GM12864 (cell line): ENCODE data around the gene GRM7.

Experiments
- DNase-seq: peaks from one replicate; pipeline ENCODE4 v3.0.0-alpha.2; 2011; ENCODE audit warnings: low read depth
- H3K4me3 ChIP-seq: 2 replicates; pipeline ENCODE4 v1.5.1; 2011; ENCODE audit warnings: mild to moderate bottlenecking, low read depth, low read length, control low read depth
- CTCF ChIP-seq: IDR thresholded peaks from 2 replicates; pipeline ENCODE4 v1.5.1; 2011; ENCODE audit warnings: low read depth, mild to moderate bottlenecking, moderate library complexity, low read length, control low read depth, inconsistent platforms; ENCODE audit errors: missing control alignments

Gene GRM7

DNA sequence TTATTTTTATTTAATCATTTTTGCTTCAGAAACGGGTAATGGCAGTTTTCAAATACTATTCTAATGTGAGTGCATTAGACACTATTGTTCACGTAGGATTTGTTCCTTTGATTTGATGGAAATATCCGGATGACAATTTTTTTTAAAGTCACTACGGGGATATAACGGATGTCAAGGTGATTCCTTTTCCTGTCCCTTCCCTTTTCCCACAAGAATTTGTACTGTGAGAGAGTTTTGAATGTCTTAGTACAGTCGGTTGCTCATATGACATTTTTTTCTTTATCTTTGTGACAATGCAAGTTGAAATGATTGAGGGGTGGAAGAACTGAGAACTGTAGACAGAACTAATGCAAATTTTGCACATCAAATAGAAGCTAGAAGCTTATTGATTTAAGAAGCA lies 209.5 kb downstream of the GRM7 start:
- no peak for TF ChIP-seq CTCF
- no peak for DNase-seq
- no peak overlapping the region for H3K4me3 ChIP-seq

DNA sequence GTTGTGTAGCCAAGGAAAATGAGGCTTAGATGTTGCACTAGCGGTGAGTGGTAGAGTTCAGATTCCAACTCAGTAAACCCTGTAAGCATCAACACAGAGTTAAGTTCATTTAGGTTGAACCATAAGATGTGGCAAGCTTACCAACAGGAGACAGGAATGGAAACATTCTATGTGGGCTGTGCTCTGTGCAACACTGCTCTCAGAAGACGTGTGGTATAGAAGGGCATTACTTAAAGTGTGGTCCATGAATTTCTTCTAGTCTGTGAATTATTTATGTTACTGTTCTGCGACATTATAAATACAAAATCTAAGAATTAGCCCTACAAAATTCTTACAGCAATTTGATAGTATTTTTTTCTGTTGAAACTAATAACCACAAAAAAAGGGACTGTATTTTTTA lies 213.3 kb downstream of the GRM7 start:
- no peak overlapping the region for H3K4me3 ChIP-seq
- no peak for DNase-seq
- no peak for TF ChIP-seq CTCF

DNA sequence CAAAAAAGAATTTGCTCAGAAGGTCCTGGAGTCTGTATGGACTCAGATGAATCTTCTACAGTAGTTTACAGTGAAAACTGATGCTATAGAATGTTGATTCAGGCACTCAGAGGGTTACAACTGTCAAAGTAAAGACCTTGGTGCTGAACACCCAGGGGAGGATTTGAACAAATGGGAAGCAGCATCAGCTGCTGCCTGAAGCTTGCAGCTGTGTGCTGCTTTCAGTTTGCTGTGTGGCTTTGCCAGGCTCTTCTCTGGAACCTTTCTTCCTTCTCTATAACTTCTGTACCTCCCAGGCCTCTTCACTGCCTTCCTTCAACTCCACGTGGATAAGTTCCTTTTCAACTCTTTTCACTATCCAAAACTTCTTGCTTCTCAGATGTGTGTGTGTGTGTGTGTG lies 214.2 kb downstream of the GRM7 start:
- DNase-seq, result no peak
- H3K4me3 ChIP-seq, result no peak overlapping the region
- TF ChIP-seq CTCF, result no peak

DNA sequence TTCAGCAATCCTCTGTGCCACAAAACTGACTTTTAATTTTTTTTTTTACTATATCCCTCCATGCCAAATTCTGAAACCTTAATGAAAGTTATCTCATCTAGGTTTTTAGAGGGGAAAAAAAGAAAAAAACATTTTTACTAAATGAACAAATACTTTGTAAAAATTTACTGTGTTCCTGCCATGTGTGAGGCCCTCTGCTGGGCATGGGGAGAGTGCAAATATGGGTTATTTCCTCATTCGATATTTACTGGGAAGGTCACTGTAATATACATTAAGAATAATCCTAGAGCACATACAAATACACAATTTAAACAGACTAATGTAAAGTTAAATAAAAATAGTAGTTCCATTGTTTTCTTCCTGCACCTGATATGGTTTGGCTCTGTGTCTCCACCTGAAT lies 215.0 kb downstream of the GRM7 start:
- no peak overlapping the region for H3K4me3 ChIP-seq
- TF ChIP-seq CTCF, result no peak
- DNase-seq, result no peak

DNA sequence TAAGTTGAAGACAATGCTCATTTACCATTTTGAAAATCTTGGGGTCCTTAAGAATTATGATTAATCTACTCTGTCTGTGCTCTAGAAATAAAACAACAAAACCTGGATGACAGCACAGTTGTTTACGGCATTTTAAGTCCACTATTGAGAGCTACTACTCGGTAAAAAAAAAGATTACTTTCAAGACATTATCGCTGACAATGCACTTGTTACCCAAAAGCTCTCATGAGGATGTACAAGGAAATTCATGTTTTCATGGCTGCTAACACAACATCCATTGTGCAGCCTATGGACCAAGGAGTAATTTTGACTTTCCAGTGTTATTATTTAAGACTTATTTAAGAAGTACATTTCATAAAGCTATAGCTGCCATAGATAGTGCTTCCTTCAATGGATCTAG lies 221.3 kb downstream of the GRM7 start:
- no peak for DNase-seq
- H3K4me3 ChIP-seq, result no peak overlapping the region
- no peak for TF ChIP-seq CTCF

GRCh38 chr3:7086417-7086816 lies 225.5 kb downstream of the GRM7 start:
- DNase-seq, result no peak
- no peak overlapping the region for H3K4me3 ChIP-seq
- no peak for TF ChIP-seq CTCF

GRCh38 chr3:7095116-7095515 lies 234.2 kb downstream of the GRM7 start:
- TF ChIP-seq CTCF, result no peak
- H3K4me3 ChIP-seq, result no peak overlapping the region
- DNase-seq, result no peak
